Stimulated activated CD8-positive, alpha-beta memory T cell treated with anti-CD3 and anti-CD28 coated beads, Interleukin-4, amount 100 ng/mL, for 4 hours (primary cell): ENCODE results near the gene LITAFD.
"Not testable (repeated sequence)": the region's sequence is repeated elsewhere in the genome, so short reads cannot be mapped to it uniquely, and the experiment has no call there.

Experiments used
- DNase-seq, 2 donors: peaks; one replicate each; pipeline ENCODE4 v3.0.0-alpha.2; 2020; ENCODE audit warnings: low read depth in 2 of 2, low spot score in 1 of 2

The LITAFD gene

DNA sequence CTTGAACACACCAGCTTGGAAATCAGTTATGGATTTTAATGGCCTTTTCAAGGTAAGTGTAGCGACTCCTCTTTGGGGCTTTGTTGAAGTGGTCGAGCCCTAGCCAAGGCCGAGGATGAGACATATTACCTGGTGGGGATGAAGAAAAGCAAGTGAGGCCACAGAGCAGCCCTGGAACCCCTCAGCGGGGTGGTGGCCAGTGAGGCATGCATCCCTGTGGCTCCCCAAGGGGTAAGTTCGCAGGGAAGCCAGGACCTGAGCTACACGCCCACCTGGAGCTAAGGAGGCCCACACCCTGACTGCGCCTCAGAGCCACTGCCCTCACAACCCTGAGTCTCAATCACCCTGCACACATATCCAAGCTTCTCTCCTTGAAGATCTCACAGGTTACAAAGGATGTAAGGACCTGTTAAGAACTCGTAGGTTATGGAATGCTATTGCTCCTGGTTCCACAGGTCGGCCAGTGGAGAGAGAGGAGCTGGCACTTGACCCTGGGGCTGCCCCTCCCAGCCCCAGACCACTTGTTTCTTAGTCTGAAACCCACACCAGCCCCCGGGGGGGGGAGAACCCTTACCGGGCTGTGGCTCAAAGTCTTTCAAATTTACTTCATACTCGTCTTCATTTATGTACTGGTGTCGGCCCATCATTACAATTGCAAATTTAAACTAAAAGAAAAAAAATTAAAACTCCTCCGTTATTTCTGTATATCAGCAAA, 12.0 kb downstream of the LITAFD start:
- DNase-seq: no peak

GRCh38 chr16:8894736-8895334, 12.7 kb downstream of the LITAFD start:
- DNase-seq: no peak

DNA sequence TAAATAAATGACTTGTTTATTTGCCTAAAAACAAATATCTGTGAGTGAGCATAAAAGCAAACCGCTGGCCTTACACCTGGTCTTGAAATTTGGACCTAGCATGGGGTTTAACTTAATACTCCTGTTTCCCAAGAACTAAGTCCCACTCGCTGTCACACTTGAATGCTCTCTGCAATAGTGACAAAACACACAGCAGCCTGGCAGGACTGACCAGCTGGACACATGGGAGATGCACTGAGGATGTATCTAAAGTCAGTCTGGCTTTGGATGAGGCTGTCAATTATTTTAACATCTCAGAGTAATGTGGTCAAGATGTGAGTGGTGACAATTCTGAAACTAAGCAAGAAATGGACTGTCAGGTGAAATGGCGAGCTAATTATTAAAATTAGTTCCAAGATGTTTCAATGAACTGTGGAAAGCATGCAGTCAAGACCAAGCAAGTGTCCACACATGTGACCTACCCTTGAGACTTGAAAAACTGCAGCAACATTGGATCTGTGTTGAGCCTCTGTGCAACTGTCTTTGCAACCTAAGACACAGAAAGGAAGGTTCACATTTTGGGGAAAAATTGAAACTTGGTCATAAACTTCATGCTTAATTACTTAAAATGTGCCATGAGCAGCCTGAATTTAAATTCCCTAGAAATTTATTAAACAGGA, 16.6 kb downstream of the LITAFD start:
- no peak for DNase-seq

DNA sequence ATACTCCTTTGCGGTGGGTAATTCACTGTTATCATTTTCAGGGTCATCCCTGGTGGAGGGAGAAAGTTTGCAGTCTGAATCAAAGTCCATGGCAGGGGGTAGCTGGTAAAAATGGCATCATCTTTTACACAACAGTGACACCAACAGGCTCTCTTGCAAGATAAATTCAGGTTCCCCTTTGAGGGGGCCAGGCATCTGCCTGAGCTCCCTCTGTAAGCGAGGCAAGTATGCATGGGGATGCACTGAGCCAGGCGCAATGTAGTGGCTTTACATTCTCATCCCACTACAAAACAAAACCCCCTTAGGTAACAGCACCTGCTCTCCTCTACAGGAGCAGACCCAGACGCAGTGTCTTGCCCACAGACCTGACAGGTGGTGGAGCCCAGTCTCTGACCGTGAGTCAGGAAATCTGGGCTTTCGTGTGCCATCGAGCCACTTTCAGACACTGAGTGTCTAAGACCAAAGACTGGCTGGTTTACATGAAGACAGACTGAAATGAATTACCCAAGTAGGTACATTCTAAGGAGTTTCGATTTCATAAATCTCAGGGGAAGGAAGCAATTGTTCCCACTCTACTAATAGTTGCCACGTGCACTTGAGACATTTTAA, 17.7 kb downstream of the LITAFD start:
- DNase-seq: no peak

- DNase-seq: no peak
These were observed 18.2 kb downstream of the LITAFD start for GRCh38 chr16:8900343-8900742.

DNA sequence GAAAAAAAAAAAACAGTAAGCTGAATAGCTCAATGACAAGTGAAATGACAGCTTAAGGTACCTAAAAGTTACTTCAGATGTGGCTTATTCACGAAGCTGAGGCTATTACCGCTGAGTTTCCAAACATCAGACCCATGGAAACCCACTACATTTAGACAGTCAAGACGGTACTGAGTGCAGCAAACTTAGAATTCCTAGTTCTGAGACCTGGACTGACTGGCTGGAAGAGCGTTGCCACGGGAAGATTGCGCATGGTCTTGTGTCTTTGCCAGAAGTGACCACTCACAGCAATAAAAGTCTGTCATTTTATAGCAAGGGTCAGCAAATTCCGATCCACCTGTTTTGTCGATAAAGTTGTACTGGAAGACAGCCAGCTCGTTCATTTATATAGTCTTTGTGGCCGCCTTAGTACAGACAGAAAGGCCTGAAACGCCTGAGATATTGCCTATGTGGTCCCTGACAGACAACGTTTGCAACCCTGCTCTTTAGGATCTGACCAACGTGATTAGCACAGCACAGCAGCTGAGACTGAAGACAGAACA, 19.2 kb downstream of the LITAFD start:
- DNase-seq: no peak

DNA sequence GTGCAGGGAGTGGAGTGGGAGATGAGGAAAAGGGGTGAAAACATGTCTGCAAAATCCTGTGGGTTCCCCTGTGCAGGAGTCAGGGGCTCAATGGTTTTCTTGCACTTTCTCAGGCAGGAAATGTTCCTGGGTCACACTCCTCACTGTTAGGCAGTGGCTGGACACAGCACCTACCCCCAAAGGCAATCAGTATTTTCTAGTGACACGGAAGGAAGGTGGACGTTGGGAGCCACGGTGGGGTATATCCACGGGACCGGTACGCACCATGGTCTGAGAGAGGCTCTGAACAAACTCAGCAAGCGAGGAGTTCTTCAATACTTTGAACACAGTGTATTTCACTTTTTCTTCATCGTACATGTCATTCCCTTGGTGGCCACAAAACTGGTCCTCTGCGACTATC, 20.9 kb downstream of the LITAFD start:
- no peak for DNase-seq

DNA sequence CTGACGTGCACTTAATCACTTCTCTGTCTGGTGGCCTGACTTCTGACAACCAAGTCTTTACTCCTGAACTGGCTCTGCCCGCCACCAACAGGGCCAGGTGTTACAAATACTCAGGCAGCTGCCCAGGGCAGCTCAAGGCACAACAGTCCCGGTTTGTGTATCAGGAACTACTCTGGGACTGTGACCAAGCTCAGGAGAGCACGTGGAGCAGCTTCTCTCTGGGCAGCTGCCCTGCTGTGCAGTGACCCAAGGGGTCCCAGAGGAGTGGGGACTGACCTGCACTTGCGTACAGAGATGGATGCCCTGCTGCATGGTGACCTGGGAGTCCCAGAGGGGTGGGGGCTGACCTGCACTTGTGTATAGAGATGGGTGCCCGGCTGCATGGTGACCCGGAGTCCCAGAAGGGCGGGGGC, 21.9 kb downstream of the LITAFD start:
- no peak for DNase-seq

DNA sequence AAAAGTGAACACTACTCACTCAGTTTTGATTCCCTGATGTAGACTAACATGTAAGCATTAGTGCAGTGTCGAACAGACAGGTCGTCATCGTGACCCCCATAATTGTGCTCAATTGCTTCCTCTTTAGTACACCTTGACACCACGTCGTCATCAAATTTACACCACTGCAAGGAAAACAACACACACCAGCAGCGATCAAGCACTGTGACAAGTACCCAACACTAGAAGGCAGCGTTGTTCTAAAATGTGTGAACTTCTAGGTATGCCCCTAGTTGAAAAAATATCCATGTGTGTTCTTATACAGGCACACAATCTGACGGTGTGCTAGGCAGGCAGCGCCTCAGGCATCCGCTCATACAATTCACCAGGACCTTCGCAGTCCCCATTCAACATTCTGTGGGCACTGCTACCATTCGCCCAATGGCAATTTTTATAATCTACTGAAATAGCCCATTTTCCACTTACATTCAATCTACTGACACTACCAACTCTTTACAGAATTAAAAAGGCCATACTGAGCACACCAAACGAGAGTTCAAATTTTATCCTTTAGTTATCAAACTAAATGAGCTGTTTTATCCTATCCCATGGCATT, 23.1 kb downstream of the LITAFD start:
- DNase-seq: no peak

GRCh38 chr16:8905795-8906591, 23.8 kb downstream of the LITAFD start:
- DNase-seq: no peak

GRCh38 chr16:8907096-8907495, 24.9 kb downstream of the LITAFD start:
- DNase-seq: no peak

GRCh38 chr16:8908810-8909468, 26.8 kb downstream of the LITAFD start:
- DNase-seq: no peak

DNA sequence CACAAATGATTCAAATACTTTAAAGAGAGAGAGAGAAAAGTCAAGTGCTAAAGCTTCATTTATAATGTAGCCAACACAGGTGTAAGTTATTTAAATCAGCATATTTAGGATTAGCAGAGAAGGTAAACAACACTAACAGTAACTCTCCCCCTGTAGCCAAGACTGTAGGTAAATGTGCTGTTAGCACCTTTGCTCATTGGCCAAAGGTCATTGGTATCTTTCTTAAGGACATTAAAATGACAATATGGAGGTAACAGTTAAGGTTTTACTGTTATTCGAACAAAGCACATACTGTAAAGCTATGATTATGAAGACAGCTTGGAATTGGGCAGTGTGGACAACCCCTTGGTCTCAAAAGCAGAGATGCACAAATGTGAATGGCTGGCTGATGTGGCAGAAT, 28.7 kb downstream of the LITAFD start:
- DNase-seq: no peak

GRCh38 chr16:8912793-8913192, 30.6 kb downstream of the LITAFD start:
- DNase-seq: no peak

GRCh38 chr16:8914098-8914497, 31.9 kb downstream of the LITAFD start:
- no peak for DNase-seq

DNA sequence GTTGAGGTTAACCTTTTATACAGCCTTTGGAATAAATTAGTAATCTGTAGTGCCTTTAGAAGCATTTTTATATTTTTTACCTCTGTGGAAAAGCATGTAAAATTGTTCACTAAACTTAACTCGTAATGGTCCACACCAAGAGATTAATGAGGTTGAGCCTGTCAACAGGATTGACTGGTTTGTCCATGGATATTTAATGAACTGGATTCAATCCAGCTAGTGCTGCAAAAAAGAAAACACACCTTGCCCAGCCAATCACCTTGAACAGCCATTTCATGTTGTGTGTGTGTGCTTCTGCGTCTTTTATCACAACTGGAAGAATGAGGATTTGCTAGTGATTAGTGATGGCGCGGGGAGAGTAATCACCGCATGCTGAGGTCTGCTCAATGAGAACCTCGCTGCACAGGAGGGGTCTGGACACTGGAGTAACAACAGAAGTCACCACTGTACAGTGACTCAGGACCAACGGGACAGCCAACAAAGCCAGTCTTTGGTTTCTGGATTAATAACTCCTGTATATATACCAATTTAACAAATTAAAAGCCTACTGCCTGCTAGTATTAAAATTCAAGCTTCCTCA, 33.7 kb downstream of the LITAFD start:
- DNase-seq: no peak

DNA sequence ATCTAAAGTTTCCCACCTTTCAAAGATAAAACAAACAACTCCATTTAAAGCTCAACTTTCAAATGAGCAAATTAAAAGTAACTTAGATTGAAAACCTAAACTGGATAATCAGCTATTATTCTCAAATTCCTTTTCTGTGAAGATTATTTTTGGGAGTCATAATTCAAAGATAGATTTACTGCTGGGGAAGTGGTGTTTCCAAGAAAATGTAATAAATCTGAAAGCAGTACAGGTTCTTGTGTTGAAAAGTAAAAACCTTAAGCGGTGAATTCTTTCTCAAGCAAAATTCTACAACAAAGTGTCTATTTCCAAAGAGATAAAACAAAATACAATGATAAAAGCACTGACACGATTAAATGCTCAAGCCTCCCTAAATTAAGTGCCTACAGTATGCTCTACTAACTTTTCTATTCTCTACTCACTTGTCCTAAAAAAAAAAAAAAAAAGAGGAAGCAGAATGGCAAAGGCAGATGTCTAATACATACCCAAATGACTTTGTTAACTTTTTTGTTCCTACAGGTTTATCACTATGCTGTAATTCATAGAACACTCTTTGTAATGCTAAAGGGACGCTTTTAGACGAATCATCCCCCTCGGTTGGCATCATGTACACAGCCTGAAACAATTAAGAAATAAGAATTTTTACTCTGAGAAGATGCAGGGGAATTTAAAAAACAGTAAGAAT, 34.5 kb downstream of the LITAFD start:
- no peak for DNase-seq

DNA sequence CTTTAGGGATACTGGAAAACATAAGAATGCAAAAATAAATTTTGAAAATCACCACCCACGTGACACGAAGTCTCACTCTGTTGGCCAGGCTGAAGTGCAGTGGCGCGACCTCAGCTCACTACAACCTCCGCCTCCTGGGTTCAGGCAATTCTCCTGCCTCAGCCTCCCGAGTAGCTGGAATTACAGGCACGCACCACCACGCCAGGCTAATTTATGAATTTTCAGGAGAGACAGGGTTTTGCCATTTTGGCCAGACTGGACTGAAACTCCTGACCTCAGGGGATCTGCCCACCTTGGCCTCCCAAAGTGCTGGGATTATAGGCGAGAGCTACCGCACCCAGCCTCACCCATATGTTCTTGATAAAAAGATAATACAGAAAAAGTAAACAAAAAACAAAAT, 35.2 kb downstream of the LITAFD start:
- not testable (repeated sequence) for DNase-seq
